Measurements from ENCODE around the gene CSMD2. TPM values are rescaled to one million over a fixed set of nuclear protein-coding genes. Genes with fewer than 3 reads are reported as not detected.

Gene CSMD2
- total and polyA plus RNA-seq, 2 of the 8 experiments (the other 6 are each of a cell fraction or from before 2014, with no cell fraction given), result 7.0 to 14.7 TPM

GRCh38 chr1:33797849-33798248 is 367.2 kb downstream of the CSMD2 start:
- Histone ChIP-seq H2BK20ac (ENCODE audit: low read length) (no peak overlapping the region), H2BK12ac (ENCODE audit: low read depth, low read length) (no peak overlapping the region), H3K27ac (ENCODE audit: low read depth, low read length) (no peak overlapping the region), H4K5ac (ENCODE audit: insufficient read length, low read depth, low read length) (no peak overlapping the region), H3K79me1 (ENCODE audit: low read depth, low read length) (no peaks in the 10 kb centered on the region), H4K91ac (replicated peaks; ENCODE audit: insufficient read length, low read length) (no peak overlapping the region), H3K4me2 (ENCODE audit: insufficient read depth in 1 of 2, low read depth in 2 of 2, low read length in 2 of 2) (no peak overlapping the region), H3K23ac (ENCODE audit: insufficient read length) (no peak overlapping the region), H2AFZ (ENCODE audit: low read length) (no peak overlapping the region), H3K4ac (replicated peaks; ENCODE audit: insufficient read length, low read depth, low read length) (no peak overlapping the region), H4K8ac (ENCODE audit: extremely low read depth, insufficient read depth, low read length) (no peak overlapping the region), H3K9me3 (ENCODE audit: insufficient read depth in 2 of 2, low read depth in 1 of 2, low read length in 1 of 2) (no peaks in the 10 kb centered on the region; a peak in 1 of 4 replicates), H3K9ac (replicated peaks in 1 of 4; ENCODE audit: extremely low read depth in 1 of 4, low read depth in 3 of 4, low read length in 3 of 4) (no peak overlapping the region), H3K4me1 (replicated peaks in 1 of 4; ENCODE audit: control insufficient read depth in 3 of 4, insufficient read depth in 4 of 4, low read length in 3 of 4) (no peaks in the 10 kb centered on the region), H4K20me1 (replicated peaks in 1 of 2; ENCODE audit: control insufficient read depth in 1 of 2, insufficient read depth in 2 of 2, low read length in 2 of 2) (no peaks in the 10 kb centered on the region), H3K4me3 (ENCODE audit: extremely low read depth in 1 of 4, insufficient read depth in 2 of 4, low read depth in 3 of 4, low read length in 4 of 4) (no peak overlapping the region), H2BK15ac (ENCODE audit: low read length) (no peak overlapping the region), H2BK5ac (ENCODE audit: low read depth, low read length) (no peak overlapping the region), H2AK5ac (ENCODE audit: low read depth, low read length) (no peak overlapping the region), H3K36me3 (ENCODE audit: control insufficient read depth in 2 of 4, insufficient read depth in 4 of 4, low read length in 3 of 4) (peaks cover 0 to 5% (median 2%) of the 10 kb centered on the region in 4 experiments; a peak in 3 of 8 replicates), H3K14ac (ENCODE audit: insufficient read length) (no peak overlapping the region), H3K23me2 (ENCODE audit: low read depth, low read length) (0 out of 2 replicates have a peak, but pooled peaks cover 2% of the 10 kb centered on the region), H2BK120ac (replicated peaks; ENCODE audit: low read depth, low read length) (no peak overlapping the region), H3K18ac (ENCODE audit: extremely low read depth, low read length) (no peak overlapping the region), H3K79me2 (ENCODE audit: control insufficient read depth in 1 of 2, insufficient read depth in 2 of 2, low read length in 2 of 2) (no peaks in the 10 kb centered on the region), H3K27me3 (replicated peaks in 1 of 4; ENCODE audit: control insufficient read depth in 3 of 4, extremely low read depth in 1 of 4, insufficient read depth in 3 of 4, low read length in 3 of 4) (no peaks in the 10 kb centered on the region), H3K56ac (replicated peaks; ENCODE audit: insufficient read length, low read depth, low read length) (no peak overlapping the region)
- 89% methylated on average over 6 of the region's 6 CpGs; no CpG with 5 or more reads in 1 of the 2 experiments for WGBS, 2 experiments (ENCODE audit: extremely low coverage in 1 of 2, insufficient coverage in 1 of 2, insufficient read length in 1 of 2, insufficient replicate concordance in 2 of 2, low coverage in 1 of 2, low lambda C conversion rate in 2 of 2, missing lambda C conversion rate in 1 of 2)
- no peak for FAIRE-seq
- no peak for DNase-seq (ENCODE audit: low read depth in 1 of 2, low spot score in 2 of 2)
- POLR2A ChIA-PET (ENCODE audit: partially characterized antibody), result no interaction called here
- CTCF ChIA-PET (ENCODE audit: partially characterized antibody), result interaction anchor here (1.3 to 1.4 kb wide), 2 partner anchors 13 to 216 kb away, joined by 3 to 6 read pairs; no protein-coding TSS in a partner anchor
- TF ChIP-seq GTF2F1 (IDR thresholded peaks at IDR 0.05; ENCODE audit: borderline replicate concordance, low read depth, low read length) (no peak), CBX5 (IDR thresholded peaks at IDR 0.05; ENCODE audit: low read depth, low read length) (no peak), E2F6 (IDR thresholded peaks at IDR 0.05) (no peak), EP300 (IDR thresholded peaks at IDR 0.05; ENCODE audit: borderline replicate concordance in 1 of 2, low read depth in 2 of 2, low read length in 2 of 2) (no peak), MAX (IDR thresholded peaks at IDR 0.05) (no peak), GABPA (IDR thresholded peaks at IDR 0.05; ENCODE audit: borderline replicate concordance, insufficient read depth, low read length) (no peak), TEAD4 (IDR thresholded peaks at IDR 0.05; ENCODE audit: low read depth, low read length) (no peak), POLR2AphosphoS5 (IDR thresholded peaks at IDR 0.05; ENCODE audit: low read depth, low read length) (no peak), POLR2A (IDR thresholded peaks at IDR 0.05; ENCODE audit: control extremely low read depth in 1 of 2, low read depth in 2 of 2, low read length in 2 of 2) (no peak), SIX5 (IDR thresholded peaks at IDR 0.05; ENCODE audit: low read depth, low read length) (no peak), SIN3A (conservative IDR thresholded peaks at IDR 0.05 in 1 of 2, IDR thresholded peaks at IDR 0.05 in 1 of 2; ENCODE audit: low read depth in 1 of 2, low read length in 2 of 2) (no peak), PHF8 (conservative IDR thresholded peaks at IDR 0.05; ENCODE audit: low read depth, low read length) (no peak), KDM5A (IDR thresholded peaks at IDR 0.05; ENCODE audit: low read length) (no peak), RXRA (IDR thresholded peaks at IDR 0.05; ENCODE audit: insufficient read depth, low read depth, low read length) (no peak)
